HEK293 (cell line): ENCODE data around the gene RNF222.

Experiments
- CTCF ChIA-PET: fragments of 350-600 bp; formaldehyde crosslinking; extraction: SDS; loops from one replicate; lab custom pipeline; 2021; ENCODE audit warnings: antibody characterized with exemption; lab: Yijun Ruan, JAX
- POLR2A ChIA-PET: fragments of 300-600 bp; formaldehyde crosslinking; extraction: SDS; loops from one replicate; lab custom pipeline; 2020; ENCODE audit warnings: antibody characterized with exemption, inconsistent platforms; lab: Yijun Ruan, JAX
- H3K27ac ChIP-seq: fragments of 200-500 bp; sonication (Bioruptor generic); 2 replicates; pipeline ENCODE4 v1.5.1; 2014; ENCODE audit warnings: low read depth, low read length, control low read depth, inconsistent platforms; ENCODE audit errors: extremely low read depth
- H3K36me3 ChIP-seq, 2 experiments: fragments of 200-500 bp in 1 of 2; sonication (Bioruptor generic) in 1 of 2; 1 replicate in 1 of 2; 2 replicates in 1 of 2; pipeline ENCODE4 v1.5.1; 2014 to 2017; ENCODE audit warnings: inconsistent platforms in 2 of 2, low read length in 2 of 2; ENCODE audit not compliant: control insufficient read depth in 2 of 2, insufficient read depth in 1 of 2
- H3K4me1 ChIP-seq: fragments of 200-500 bp; sonication (Bioruptor generic); 2 replicates; pipeline ENCODE4 v1.5.1; 2014; ENCODE audit warnings: mild to moderate bottlenecking, low read length, inconsistent platforms; ENCODE audit not compliant: control insufficient read depth, insufficient read depth
- H3K4me3 ChIP-seq: 2 replicates; pipeline ENCODE4 v1.5.1; 2011; ENCODE audit warnings: low read depth, mild to moderate bottlenecking, control low read depth, low read length, moderate library complexity
- H3K9me3 ChIP-seq: fragments of 200-500 bp; sonication (Bioruptor generic); 2 replicates; pipeline ENCODE4 v1.5.1; 2014; ENCODE audit warnings: low read depth, low read length, inconsistent platforms; ENCODE audit not compliant: control insufficient read depth, insufficient read depth
- BCL11B ChIP-seq: fragments of 450-650 bp; formaldehyde crosslinking; IDR thresholded peaks from 2 replicates; pipeline ENCODE4 v1.5.1; 2016; ENCODE audit warnings: low read depth, missing biosample characterization, missing genetic modification characterization
- KLF1 ChIP-seq: fragments of 450-650 bp; formaldehyde crosslinking; IDR thresholded peaks from 2 replicates; pipeline ENCODE4 v1.5.1; 2016; ENCODE audit warnings: missing biosample characterization, missing genetic modification characterization
- KLF9 ChIP-seq: fragments of 450-650 bp; formaldehyde crosslinking; IDR thresholded peaks from 2 replicates; pipeline ENCODE4 v1.5.1; 2016; ENCODE audit warnings: missing biosample characterization, missing genetic modification characterization, low read depth
- PRDM1 ChIP-seq: fragments of 450-650 bp; formaldehyde crosslinking; IDR thresholded peaks from 2 replicates; pipeline ENCODE4; 2016; ENCODE audit warnings: missing biosample characterization, missing genetic modification characterization
- ZBTB7A ChIP-seq: fragments of 450-650 bp; formaldehyde crosslinking; IDR thresholded peaks from 2 replicates; pipeline ENCODE4 v1.5.1; 2016; ENCODE audit warnings: low read depth, missing biosample characterization, missing genetic modification characterization
- ZNF133 ChIP-seq: fragments of 450-650 bp; formaldehyde crosslinking; IDR thresholded peaks from 2 replicates; pipeline ENCODE4 v1.5.1; 2016; ENCODE audit warnings: missing biosample characterization, missing genetic modification characterization
- ZNF335 ChIP-seq: fragments of 450-650 bp; formaldehyde crosslinking; conservative IDR thresholded peaks from 2 replicates; pipeline ENCODE4 v1.5.1; 2016; ENCODE audit warnings: missing biosample characterization, missing genetic modification characterization
- ZNF341 ChIP-seq: fragments of 450-650 bp; formaldehyde crosslinking; IDR thresholded peaks from 2 replicates; pipeline ENCODE4; 2016; ENCODE audit warnings: low read depth, missing biosample characterization, missing genetic modification characterization
- ZNF404 ChIP-seq: fragments of 450-650 bp; formaldehyde crosslinking; IDR thresholded peaks from 2 replicates; pipeline ENCODE4 v1.5.1; 2017; ENCODE audit warnings: missing biosample characterization, missing genetic modification characterization
- ZNF514 ChIP-seq: fragments of 450-650 bp; formaldehyde crosslinking; IDR thresholded peaks from 2 replicates; pipeline ENCODE4 v1.5.1; 2016; ENCODE audit warnings: missing biosample characterization, missing genetic modification characterization
- ZNF518A ChIP-seq: fragments of 450-650 bp; formaldehyde crosslinking; conservative IDR thresholded peaks from 2 replicates; pipeline ENCODE4 v1.5.1; 2016; ENCODE audit warnings: low read depth, missing biosample characterization, missing genetic modification characterization
- ZNF600 ChIP-seq: fragments of 450-650 bp; formaldehyde crosslinking; IDR thresholded peaks from 2 replicates; pipeline ENCODE4 v1.5.1; 2016; ENCODE audit warnings: missing biosample characterization, missing genetic modification characterization
- ZNF626 ChIP-seq: fragments of 450-650 bp; sonication (Bioruptor Pico); formaldehyde crosslinking; IDR thresholded peaks from 2 replicates; pipeline ENCODE4 v1.5.1; 2018; ENCODE audit warnings: missing biosample characterization, missing genetic modification characterization, inconsistent platforms
- ZNF664 ChIP-seq: fragments of 450-650 bp; formaldehyde crosslinking; IDR thresholded peaks from 2 replicates; pipeline ENCODE4 v1.5.1; 2016; ENCODE audit warnings: missing biosample characterization, missing genetic modification characterization
- TF ChIP-seq, protein P1 (sequence below): fragments of 450-650 bp; formaldehyde crosslinking; IDR thresholded peaks from 2 replicates; pipeline ENCODE4 v1.5.1; 2017; ENCODE audit warnings: missing biosample characterization, mild to moderate bottlenecking, missing genetic modification characterization, moderate library complexity

The RNF222 gene

DNA sequence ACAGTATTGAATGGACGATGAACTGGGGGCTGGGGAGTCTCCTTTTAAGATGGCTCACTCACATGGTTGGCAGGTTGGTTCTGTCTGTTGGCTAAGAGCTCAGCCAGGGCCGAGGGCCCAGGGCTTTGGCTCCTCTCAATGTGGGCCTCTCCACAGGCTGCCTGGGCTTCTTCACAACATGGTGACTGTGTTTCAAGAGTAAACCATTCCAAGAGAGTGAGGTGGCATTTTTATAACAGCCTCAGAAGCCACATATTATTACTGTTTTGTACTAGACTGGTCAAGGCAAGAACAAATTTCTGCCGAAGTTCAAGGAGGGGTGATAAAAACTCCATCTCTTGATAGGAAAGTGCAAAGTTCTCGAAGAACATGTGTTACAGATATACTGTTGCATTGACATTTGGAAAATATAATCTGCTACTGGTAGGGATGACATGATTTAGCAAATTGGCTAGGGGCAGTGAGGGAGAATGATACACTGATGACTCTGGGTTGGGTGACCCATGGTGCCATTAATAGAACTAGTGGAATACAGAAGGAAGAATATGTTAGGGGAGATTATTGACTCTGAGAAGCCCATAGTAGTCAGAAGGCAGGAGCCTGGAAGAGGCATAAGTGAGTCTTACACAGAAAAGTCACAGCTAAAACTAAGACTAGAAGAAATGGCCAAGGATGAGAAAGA lies 34.8 kb downstream of the RNF222 start:
- TF ChIP-seq ZNF626 (tag by site-specific recombination), result no peak
- peaks cover 1 to 9% of the 10 kb centered on the region in 2 experiments; a peak in 2 of 3 replicates for H3K36me3 ChIP-seq
- H3K4me3 ChIP-seq, result no peak overlapping the region
- no peak overlapping the region for H3K27ac ChIP-seq
- no peaks in the 10 kb centered on the region for H3K9me3 ChIP-seq
- CTCF ChIA-PET, result interaction anchor here (0.9 to 2.0 kb wide), 2 partner anchors 14 to 301 kb away, joined by 3 to 9 read pairs; partner anchors contain the start of gene KRABD2
- POLR2A ChIA-PET, result no interaction called here
- H3K4me1 ChIP-seq, result peaks cover 15% of the 10 kb centered on the region

- ChIA-PET CTCF (interaction anchor here (2.0 kb wide), 1 partner anchor 16 kb away, joined by 9 read pairs; the partner anchor contains the start of gene KRABD2), POLR2A (interaction anchor here (0.7 to 1.2 kb wide), 3 partner anchors 15 to 16 kb away, joined by 3 to 6 read pairs (median 4); partner anchors contain the start of gene KRABD2)
- TF ChIP-seq, protein P1, sequence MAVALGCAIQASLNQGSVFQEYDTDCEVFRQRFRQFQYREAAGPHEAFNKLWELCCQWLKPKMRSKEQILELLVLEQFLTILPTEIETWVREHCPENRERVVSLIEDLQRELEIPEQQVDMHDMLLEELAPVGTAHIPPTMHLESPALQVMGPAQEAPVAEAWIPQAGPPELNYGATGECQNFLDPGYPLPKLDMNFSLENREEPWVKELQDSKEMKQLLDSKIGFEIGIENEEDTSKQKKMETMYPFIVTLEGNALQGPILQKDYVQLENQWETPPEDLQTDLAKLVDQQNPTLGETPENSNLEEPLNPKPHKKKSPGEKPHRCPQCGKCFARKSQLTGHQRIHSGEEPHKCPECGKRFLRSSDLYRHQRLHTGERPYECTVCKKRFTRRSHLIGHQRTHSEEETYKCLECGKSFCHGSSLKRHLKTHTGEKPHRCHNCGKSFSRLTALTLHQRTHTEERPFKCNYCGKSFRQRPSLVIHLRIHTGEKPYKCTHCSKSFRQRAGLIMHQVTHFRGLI (tag by site-specific recombination), result no peak
- TF ChIP-seq BCL11B (tag by site-specific recombination) (no peak), ZNF335 (tag by site-specific recombination) (no peak), PRDM1 (tag by site-specific recombination) (no peak), ZNF341 (tag by site-specific recombination) (no peak), ZNF600 (tag by site-specific recombination) (no peak), ZBTB7A (tag by site-specific recombination) (no peak)
- Histone ChIP-seq H3K36me3 (peaks cover 0 to 9% of the 10 kb centered on the region in 2 experiments; a peak in 2 of 3 replicates), H3K9me3 (no peaks in the 10 kb centered on the region), H3K4me1 (peaks cover 15% of the 10 kb centered on the region), H3K4me3 (no peak overlapping the region), H3K27ac (no peak overlapping the region)
Measured at GRCh38 chr17:8360751-8361150, 36.9 kb downstream of the RNF222 start.

GRCh38 chr17:8360260-8360659 lies 37.4 kb downstream of the RNF222 start:
- no peak overlapping the region for H3K27ac ChIP-seq
- POLR2A ChIA-PET, result interaction anchor here (1.0 kb wide), 1 partner anchor 16 kb away, joined by 6 read pairs; the partner anchor contains the start of gene KRABD2
- H3K9me3 ChIP-seq, result no peaks in the 10 kb centered on the region
- H3K36me3 ChIP-seq, result peaks cover 0 to 7% of the 10 kb centered on the region in 2 experiments; a peak in 2 of 3 replicates
- CTCF ChIA-PET, result interaction anchor here (0.6 to 1.5 kb wide), 2 partner anchors 17 to 1092 kb away, joined by 3 to 4 read pairs; partner anchors contain the start of gene KRABD2
- peaks cover 15% of the 10 kb centered on the region for H3K4me1 ChIP-seq
- 0 out of 2 replicates have a peak, but pooled peaks have one; percentile 47 for TF ChIP-seq ZNF335 (tag by site-specific recombination)
- TF ChIP-seq KLF9 (tag by site-specific recombination), result no peak
- TF ChIP-seq, all 188 proteins: peak for 1
- H3K4me3 ChIP-seq, result no peak overlapping the region

- Histone ChIP-seq H3K27ac (no peak overlapping the region), H3K4me3 (no peak overlapping the region), H3K9me3 (no peaks in the 10 kb centered on the region), H3K4me1 (peaks cover 15% of the 10 kb centered on the region), H3K36me3 (peaks cover 0 to 4% of the 10 kb centered on the region in 2 experiments; a peak in 2 of 3 replicates)
- CTCF ChIA-PET, result interaction anchor here (0.6 to 1.5 kb wide), 2 partner anchors 17 to 1092 kb away, joined by 3 to 4 read pairs; partner anchors contain the start of gene KRABD2
- POLR2A ChIA-PET, result interaction anchor here (0.6 to 1.0 kb wide), 2 partner anchors 17 to 112 kb away, joined by 3 to 6 read pairs; partner anchors contain the start of genes CTC1 and KRABD2
- no peak for TF ChIP-seq ZNF404 (tag by site-specific recombination)
- TF ChIP-seq ZNF518A, result no peak
- TF ChIP-seq KLF1 (tag by site-specific recombination), result no peak
- TF ChIP-seq ZNF664 (tag by site-specific recombination), result no peak
- no peak for TF ChIP-seq ZNF133 (tag by site-specific recombination)
- no peak for TF ChIP-seq BCL11B (tag by site-specific recombination)
- TF ChIP-seq ZNF514 (tag by site-specific recombination), result no peak
Measured at GRCh38 chr17:8359769-8360168, 37.9 kb downstream of the RNF222 start.
